GM18867 (cell line): ENCODE measurements around the gene NOX4.

Source experiments
- ATAC-seq: cut with Tn5 transposase; IDR thresholded peaks from one replicate; pipeline ENCODE4 v1.9.1; 2021; ENCODE audit warnings: mild to moderate bottlenecking, moderate library complexity; ENCODE audit not compliant: unreplicated experiment

Gene NOX4

DNA sequence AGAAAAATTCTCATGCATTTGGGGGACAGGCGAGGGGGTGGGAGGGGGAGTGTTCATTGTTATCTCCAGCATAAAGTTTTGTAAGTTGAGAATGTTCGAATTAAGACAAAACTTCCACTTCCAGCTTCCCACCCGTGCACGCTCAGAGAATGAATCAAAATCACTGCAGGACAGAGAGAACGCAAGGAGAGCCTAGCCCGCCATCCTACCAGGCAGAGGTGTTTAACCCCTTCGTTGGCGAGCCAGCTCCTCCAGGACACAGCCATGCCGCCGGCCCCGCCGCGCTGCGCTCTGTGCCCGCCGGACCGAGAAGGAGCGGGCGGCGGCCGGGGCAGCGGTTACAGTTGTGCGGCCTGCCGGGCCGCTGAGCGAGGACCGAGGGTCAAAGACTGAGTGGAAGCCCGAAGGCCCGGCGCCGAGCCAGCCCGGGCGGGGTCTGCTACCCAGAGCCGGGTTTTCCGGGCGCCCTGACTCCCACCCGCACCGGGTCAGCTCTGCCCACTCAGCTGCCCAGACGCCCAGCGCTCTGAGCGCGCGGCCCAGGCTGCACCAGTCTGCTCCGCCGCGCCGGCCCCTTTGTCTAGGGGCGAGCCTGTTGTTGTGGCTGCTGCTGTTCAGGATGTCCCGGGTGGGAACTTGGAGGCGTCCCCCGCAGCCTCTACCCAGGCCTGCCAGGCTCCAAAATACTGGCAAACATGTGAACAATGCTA is at the start of gene NOX4:
Gene NOX4 (minus strand): TSS at position 395 of the 710 bp plus-strand sequence. CDS start 129 bp downstream, at position 266.
- ATAC-seq, result no peak

DNA sequence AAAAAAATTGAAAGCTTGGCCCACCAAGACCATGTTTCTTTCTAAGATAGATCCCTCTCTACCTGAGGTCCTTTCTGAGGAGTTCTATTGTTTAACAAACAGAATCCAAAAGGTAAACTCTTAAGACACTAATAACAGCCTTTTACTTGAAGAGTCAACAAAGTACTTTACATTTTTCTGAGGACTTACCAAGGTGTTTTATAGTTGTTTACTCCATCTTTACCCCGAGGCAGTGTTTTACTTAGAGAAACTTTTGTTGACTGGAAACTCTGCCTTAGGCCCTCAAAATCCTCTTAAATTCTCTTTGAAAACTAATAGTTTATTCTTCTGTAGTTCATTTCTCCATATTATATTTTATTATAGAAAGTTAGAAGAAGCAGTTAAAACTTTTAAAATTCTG is 49.7 kb upstream of the NOX4 start:
- no peak for ATAC-seq

DNA sequence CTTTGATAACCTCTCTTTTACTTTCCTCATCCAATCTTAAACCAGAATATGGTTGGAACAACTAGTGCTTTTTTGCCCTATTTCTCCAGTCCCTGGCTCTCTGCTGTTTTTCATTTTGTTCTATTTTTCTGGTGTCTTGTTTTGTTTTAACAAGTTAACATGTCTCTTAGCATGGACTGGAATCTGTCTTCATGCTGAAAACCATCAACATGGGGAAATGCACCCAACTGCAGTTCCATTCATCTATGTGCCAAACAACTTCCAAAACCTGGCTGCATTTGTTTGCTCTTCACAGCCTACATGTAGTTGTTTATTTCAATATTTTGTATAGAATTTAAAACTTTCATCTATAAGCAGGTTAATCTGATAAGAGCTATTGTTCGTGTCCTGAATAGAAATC is 46.8 kb upstream of the NOX4 start:
- ATAC-seq, result no peak

DNA sequence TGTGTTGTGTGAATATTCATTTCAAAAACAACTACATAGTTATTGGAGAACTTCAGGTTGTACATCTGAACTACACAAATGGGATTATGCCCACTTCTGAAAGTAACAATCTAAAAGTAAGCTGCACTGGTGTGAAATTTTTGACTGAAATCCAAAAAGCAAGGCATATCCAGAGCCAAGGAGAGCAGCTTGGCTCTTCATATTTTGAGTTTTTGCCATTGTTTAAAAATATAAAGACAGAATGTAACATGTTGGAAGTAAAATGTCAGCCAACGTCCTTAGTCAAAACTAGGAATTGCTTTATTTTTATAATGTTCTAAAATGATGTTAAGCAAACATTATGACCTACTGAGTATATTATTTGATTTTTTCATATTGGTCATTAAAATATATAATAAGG is 45.8 kb upstream of the NOX4 start:
- ATAC-seq, result no peak

DNA sequence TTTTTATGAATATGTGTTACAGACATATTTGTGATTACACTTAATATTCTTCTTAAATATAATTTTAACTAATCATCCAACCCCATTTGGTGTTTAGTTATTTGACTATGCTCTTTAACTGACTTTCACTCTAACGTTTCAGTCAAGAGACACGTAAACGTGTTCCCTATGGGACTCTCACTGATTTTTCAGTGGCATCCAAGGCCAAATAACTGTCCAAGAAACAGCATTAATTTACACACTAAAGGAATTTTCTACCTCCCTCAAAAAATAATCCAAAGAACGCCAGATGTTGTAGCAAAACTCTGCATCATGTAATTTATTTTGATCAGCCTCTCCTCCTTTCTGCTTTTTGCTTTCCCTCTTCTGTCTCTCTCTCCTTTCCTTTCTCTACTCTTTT is 44.0 kb upstream of the NOX4 start:
- ATAC-seq, result no peak

DNA sequence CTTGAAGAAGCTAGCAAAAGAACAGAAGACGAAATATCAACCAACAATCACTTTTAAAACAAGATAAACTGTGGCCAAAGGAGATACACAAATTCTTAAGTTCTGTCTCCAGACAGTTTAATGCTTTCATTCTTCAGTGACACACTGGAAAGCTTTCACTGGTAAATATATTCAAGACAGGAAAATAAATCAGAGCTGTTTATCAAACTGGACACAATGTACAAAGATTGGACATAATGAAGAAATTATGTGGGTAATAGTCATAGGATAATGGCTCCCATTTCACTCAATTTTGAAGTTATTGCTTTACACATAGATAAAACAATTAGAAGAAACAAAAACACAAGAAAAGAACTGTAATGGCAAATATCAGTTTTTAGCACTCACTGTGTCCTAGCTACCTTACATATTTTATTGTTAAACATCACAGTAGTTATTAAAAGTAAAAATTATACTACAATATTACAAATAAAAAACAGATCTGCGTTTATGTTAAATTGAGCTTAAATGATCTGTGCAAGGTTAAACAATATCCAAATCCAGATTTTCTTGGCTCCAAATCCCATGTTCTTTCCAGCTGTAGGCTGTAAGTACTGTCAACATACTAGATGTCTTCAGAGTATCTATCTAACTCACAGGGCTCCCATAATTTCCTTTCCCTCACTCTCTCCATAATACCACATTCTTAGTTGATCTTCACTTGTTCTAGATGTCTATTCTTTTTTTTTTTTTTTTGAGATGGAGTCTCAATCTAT is 38.6 kb upstream of the NOX4 start:
- no peak for ATAC-seq

DNA sequence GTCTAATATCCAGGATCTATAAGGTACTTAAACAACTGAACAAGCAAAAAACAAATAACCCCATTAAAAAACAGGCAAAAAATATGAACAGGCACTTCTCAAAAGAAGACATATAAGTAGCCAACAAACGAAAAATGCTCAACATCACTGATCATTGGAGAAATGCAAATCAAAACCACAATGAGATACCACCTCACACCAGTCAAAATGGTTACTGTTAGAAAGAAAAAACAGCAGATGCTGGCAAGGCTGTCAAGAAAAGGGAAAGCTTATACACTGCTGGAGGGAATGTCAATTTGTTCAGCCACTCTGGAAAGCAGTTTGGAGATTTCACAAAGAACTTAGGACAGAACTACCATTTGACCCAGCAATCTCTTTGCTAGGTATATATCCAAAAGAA is 30.6 kb upstream of the NOX4 start:
- ATAC-seq, result no peak

DNA sequence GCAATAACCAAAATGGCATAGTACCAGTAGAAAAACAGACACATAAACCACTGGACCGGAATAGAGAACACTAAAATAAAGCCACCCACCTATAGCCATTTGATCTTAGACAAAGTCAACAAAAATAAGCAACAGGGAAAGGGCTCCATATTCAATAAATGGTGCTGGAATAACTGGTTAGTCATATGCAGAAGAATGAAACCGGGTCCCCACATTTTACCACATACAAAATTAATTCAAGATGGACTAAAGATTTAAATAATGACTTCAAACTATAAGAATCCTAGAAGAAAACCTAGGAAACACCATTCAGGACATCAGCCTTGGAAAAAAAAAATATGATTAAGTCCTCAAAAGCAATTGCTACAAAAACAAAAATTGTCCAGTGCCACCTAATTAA is 30.1 kb upstream of the NOX4 start:
- ATAC-seq, result no peak

DNA sequence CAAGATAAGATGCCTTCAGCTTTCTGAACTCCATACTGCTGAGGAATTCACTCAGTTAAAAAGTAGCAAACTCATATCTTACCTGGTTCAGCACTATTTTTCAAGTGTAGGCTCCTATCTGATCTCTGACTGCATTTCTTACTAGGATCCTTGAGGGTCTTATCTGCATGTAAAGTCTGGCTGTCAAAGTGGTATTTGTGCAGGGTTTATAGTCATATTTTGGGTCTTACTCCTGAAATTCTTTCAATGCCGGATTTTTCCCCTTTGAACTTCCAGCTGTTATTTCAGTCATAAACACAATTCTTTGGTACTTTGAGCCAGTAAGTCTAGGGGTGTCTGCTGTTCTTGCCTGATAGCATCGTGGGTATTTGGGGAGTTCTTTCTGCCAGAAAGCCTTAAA is 25.3 kb upstream of the NOX4 start:
- no peak for ATAC-seq

DNA sequence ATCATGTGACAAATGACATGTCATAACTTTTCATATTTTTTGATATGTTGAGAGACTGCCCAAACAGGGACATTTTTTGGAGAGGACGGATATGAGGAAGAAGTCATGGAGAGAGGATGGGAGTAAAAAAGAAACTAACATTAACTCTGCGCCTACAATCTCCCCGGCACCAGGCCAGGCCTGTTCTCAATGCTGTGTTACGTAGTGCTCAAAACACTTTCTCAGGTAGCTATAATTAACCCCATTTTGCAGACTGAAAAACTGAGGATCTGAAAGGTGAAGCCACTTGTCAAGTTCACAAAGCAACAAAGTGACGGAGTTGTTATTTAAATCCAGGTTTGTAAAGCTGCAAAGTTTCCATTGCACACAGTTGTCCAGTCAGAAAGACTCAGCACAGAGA is 17.4 kb upstream of the NOX4 start:
- no peak for ATAC-seq

DNA sequence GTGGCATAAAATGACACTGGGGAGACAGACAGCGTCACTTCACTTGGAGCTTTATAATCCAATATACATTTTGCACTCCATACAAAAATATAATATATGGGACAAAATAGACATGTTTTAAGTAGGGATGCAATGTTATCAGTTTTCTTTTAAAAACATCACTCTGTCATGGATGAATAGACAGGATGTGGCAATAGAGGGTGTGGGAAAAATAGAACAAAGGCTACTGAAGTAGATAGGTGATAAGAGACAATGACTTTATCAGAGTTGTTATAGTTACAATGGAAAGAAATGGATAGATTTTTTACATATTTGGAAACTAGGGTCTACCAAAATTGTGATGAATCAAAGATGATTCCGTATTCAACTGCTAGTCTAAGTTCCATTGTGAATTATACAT is 13.1 kb upstream of the NOX4 start:
- no peak for ATAC-seq

DNA sequence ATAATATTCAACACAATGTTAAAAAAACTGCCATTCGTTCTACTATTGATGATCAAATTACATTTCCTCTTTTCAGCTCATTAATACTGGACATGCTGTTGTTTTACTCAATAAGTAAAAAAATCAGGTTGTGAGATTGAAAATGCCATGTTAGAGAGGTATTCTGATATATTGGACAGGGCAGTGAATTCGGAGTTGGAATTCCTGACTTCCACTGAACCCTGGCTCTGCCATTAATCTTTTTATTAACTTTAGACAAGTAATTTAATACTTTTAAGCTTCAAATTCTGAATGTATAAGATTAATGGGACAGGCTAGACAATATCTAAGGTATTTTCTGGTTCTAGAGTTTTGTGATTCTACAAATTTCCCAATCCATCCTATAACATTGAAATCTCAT is 12.2 kb upstream of the NOX4 start:
- ATAC-seq, result no peak

DNA sequence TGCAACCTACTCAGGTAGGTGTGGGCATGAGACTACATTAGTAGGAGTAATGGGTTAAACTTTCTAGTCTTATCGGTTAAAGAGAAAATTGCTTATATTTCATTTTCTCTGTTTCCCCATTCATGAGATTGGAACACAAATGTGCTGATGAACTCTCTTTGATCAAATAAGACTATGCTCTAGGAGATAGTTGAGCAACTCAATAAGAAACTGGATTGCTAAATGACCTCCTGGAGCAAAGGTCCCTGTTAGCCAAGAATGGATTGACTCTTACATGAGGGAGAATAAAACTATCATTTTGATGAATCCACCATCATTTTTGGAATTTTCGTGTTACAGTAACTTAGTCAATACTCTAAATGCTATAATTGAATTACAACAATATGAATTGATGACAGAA is 11.1 kb upstream of the NOX4 start:
- ATAC-seq, result no peak

DNA sequence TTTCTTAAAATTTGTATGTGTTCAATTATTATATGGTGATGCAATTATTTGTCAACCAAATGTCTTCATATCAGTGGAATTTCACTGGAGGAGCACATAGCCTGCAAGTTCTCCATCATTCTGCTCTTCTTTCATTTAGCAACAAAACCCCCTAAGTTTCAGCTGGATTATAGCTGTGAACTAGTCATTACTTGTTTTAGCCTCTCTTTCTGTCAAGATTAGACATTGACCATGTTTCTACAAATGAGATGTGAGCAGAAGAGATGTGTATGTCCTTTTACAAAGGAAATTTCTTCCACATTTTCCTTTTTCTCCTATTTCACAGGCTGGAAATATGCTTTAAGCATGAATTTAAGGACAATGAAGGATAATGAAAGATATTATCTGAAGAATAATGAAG is 9.2 kb upstream of the NOX4 start:
- no peak for ATAC-seq

DNA sequence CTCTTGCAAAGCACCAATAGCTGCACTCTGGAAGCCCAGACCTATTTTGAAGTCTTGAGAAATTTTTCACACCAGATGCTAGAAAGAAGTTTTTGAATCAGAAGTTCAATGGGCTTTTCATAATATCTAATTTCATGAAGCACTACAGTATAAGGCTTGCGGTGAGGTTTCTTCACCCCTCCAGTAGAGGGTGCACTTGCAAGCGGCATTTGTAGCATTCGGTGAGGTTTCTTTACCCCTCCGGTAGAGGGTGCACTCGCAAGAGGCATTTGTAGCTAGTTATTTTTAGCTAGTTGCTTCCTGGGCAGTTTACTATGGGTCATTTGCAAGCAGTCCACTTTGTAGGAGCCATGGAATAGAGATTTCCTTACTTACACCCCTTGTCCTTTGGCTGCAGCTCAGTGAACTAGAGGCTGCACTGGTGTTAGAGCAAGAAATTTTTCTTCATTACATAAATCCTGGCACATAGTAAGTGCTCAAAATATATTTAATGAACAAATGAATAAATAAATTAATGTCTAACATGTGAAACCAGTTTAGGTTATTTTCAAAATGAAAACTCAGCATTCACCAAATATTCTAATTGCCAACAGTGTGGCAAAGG is 7.8 kb upstream of the NOX4 start:
- no peak for ATAC-seq

DNA sequence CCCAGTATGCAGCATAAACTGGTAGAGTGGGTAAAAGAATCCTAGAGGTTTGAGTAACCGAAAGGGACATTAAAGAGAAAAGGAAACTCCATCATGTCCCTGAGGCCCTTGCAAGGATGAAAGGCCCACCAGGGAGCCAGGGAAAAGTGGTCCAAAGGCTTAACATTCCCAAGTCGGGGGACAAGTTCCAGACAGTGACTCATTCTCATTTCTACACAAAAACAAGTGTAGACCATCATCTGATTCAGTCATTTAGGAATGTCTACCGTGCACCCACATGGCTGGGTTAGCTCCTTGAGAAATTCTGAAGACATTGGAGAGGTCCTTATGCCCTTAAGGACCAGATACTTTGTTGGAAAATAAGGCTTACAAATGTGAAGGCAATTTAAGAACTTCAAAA is 4.8 kb upstream of the NOX4 start:
- no peak for ATAC-seq

DNA sequence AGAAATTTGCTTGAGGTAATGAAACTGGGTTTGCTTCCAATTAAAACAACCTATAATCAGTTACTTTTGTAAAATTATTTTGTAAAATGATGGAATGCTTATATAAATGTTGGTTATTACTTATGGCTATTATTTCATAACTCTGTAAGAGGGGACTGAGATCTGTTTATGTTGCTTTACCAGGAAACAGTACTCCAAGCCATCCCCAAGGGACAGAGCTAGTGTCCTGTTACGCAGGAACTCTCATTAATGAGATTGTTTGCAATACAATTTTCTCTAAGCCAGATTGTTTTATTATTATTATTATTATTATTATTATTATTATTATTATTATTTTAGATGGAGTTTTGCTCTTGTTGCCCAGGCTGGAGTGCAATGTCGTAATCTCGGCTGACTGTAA is 2.3 kb upstream of the NOX4 start:
- ATAC-seq, result no peak

DNA sequence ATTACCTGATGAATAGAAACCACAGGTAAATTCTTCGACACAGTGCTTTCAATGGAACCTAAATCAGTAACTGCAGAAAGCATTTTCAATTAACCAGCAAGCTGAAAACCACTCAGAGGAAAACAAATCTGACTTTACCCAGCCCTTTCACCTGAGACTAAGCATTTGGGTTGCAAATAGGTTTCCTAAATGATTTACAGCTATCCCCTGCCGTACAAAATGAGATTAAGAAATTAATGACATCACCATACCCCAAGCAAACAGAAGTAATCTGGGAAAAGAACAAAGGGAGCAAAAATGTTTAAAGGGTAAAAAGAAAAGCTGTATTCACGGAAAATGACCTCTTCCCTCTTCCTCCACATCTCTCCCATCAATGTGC is 584 bp downstream of the NOX4 start:
- ATAC-seq, result no peak

DNA sequence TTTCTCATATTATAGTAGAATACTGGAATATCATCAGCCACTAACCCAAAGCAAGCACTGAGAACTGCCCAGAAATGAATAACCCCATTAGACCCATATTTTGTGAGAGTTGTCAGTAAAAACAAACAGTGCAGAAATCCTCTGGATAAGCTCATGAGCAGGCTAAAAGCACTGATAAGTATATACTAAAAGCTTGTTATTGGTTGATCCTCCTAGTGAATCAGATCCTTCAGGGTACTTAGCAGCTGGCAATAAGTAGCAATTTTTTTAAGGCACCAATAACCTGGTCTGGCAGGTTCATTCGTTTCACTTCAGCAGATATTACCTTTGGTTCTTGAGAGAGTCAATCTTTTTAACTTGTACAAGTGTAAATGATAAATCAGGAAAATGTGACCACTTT is 1.2 kb downstream of the NOX4 start:
- no peak for ATAC-seq

DNA sequence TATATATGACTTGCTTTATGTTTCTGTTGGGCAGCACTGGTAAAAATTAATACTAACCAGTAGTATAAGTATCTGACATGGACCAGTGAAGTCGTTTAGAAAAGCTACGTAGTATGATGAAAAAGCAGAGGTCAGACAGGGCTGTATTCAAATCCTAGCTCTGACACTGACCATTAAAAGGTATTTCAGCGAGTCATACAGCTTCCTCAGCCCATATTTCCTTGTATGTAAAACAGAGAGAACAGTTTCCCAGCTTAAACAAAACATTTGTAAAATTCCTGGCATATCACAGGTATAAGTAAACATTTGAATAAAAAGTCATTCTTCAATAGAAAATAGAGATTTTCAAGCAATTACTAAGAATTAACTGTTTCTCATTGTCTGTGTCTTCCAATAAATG is 4.2 kb downstream of the NOX4 start:
- no peak for ATAC-seq

DNA sequence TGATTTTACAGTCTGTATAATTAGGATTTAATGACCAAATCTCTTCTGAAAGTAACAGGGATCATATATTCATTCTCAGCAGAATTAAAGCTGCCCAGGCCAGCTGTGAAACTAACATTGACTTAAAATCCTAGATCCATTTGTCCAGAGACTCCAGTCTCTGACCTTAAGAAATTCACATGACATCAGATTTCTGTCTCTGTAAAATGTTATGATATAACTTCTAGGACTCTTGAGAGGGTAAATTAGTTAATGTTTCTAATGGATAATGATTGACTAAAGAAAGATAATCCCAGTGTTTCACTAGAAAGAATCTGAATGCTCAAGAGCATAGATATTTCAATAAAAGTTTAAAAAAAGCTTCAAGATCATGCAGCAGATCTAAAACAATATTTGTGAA is 6.3 kb downstream of the NOX4 start:
- no peak for ATAC-seq

DNA sequence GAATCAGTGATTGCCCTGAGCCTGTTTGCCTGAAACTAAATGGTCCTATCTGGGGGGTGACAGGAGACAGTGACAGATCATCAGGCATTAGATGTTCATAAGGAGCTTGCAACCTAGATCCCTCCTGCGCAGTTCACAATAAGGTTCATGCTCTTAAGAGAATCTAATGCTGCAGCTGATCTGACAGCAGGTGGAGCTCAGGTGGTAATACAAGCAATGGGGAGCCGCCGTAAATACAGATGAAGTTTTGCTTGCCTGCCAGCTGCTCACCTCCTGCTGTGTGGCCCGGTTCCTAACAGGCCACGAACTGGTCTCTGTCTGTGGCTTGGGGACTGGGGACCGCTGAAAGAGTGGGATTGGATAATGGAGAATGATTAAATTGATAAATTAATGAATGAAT is 14.0 kb downstream of the NOX4 start:
- no peak for ATAC-seq
